ENCODE data around the gene VIPR2.
"Not testable (repeated sequence)": the region's sequence is repeated elsewhere in the genome, so short reads cannot be mapped to it uniquely, and the experiment has no call there.

The VIPR2 gene

GRCh38 chr7:159144758-159145489 is at the start of gene VIPR2:
TSS of gene VIPR2 (minus strand) at chr7:159144867. CDS start at chr7:159144771, 96 bp downstream.
- no peaks in the 10 kb centered on the region for H3K36me3 Mint-ChIP-seq
- H3K27me3 Mint-ChIP-seq, result peaks cover 9% of the 10 kb centered on the region
- H3K27ac Mint-ChIP-seq, result no peak within 1 kb of the TSS
- H3K4me1 Mint-ChIP-seq, result no peaks in the 10 kb centered on the region
- no peaks in the 10 kb centered on the region for H3K9me3 Mint-ChIP-seq
- H3K4me3 Mint-ChIP-seq, result peak within 1 kb of the TSS; percentile 56

- Mint-ChIP-seq H3K4me3 (no peak overlapping the region), H3K4me1 (peaks cover 47% of the 10 kb centered on the region), H3K27ac (no peak overlapping the region), H3K27me3 (peaks cover 2% of the 10 kb centered on the region), H3K36me3 (no peaks in the 10 kb centered on the region), H3K9me3 (no peaks in the 10 kb centered on the region)
Measured at GRCh38 chr7:159193543-159194090, 49.0 kb upstream of the VIPR2 start.

- H3K27me3 Mint-ChIP-seq, result peaks cover 2% of the 10 kb centered on the region
- no peak overlapping the region for H3K4me3 Mint-ChIP-seq
- peaks cover 40% of the 10 kb centered on the region for H3K4me1 Mint-ChIP-seq
- H3K9me3 Mint-ChIP-seq, result no peaks in the 10 kb centered on the region
- no peaks in the 10 kb centered on the region for H3K36me3 Mint-ChIP-seq
- H3K27ac Mint-ChIP-seq, result no peak overlapping the region
Measured at GRCh38 chr7:159192725-159193453, 48.2 kb upstream of the VIPR2 start.

GRCh38 chr7:159192013-159192412 is 47.3 kb upstream of the VIPR2 start:
- no peak overlapping the region for H3K4me3 Mint-ChIP-seq
- H3K9me3 Mint-ChIP-seq, result no peaks in the 10 kb centered on the region
- H3K4me1 Mint-ChIP-seq, result peaks cover 31% of the 10 kb centered on the region
- H3K27me3 Mint-ChIP-seq, result peaks cover 2% of the 10 kb centered on the region
- H3K27ac Mint-ChIP-seq, result no peak overlapping the region
- no peaks in the 10 kb centered on the region for H3K36me3 Mint-ChIP-seq

- no peaks in the 10 kb centered on the region for H3K36me3 Mint-ChIP-seq
- H3K27me3 Mint-ChIP-seq, result peaks cover 3% of the 10 kb centered on the region
- no peaks in the 10 kb centered on the region for H3K9me3 Mint-ChIP-seq
- H3K4me1 Mint-ChIP-seq, result peaks cover 25% of the 10 kb centered on the region
- no peak overlapping the region for H3K4me3 Mint-ChIP-seq
- no peak overlapping the region for H3K27ac Mint-ChIP-seq
Measured at GRCh38 chr7:159191236-159191635, 46.6 kb upstream of the VIPR2 start.

GRCh38 chr7:159188011-159188410 is 43.3 kb upstream of the VIPR2 start:
- H3K4me3 Mint-ChIP-seq, result no peak overlapping the region
- no peaks in the 10 kb centered on the region for H3K36me3 Mint-ChIP-seq
- H3K27me3 Mint-ChIP-seq, result peaks cover 20% of the 10 kb centered on the region
- peaks cover 4% of the 10 kb centered on the region for H3K9me3 Mint-ChIP-seq
- no peak overlapping the region for H3K27ac Mint-ChIP-seq
- peaks cover 3% of the 10 kb centered on the region for H3K4me1 Mint-ChIP-seq

- H3K4me1 Mint-ChIP-seq, result peaks cover 19% of the 10 kb centered on the region
- no peaks in the 10 kb centered on the region for H3K36me3 Mint-ChIP-seq
- H3K4me3 Mint-ChIP-seq, result no peak overlapping the region
- peaks cover 6% of the 10 kb centered on the region for H3K27me3 Mint-ChIP-seq
- H3K27ac Mint-ChIP-seq, result peak overlapping the region; percentile 89
- peaks cover 9% of the 10 kb centered on the region for H3K9me3 Mint-ChIP-seq
Measured at GRCh38 chr7:159179241-159179640, 34.6 kb upstream of the VIPR2 start.

- Mint-ChIP-seq H3K9me3 (peaks cover 13% of the 10 kb centered on the region), H3K27me3 (no peaks in the 10 kb centered on the region)
Measured at GRCh38 chr7:159177284-159177953, 32.8 kb upstream of the VIPR2 start.

GRCh38 chr7:159175792-159176191 is 31.1 kb upstream of the VIPR2 start:
- Mint-ChIP-seq H3K4me3 (peak overlapping the region; percentile 33), H3K27me3 (no peaks in the 10 kb centered on the region), H3K36me3 (no peaks in the 10 kb centered on the region), H3K9me3 (peaks cover 13% of the 10 kb centered on the region), H3K4me1 (peaks cover 28% of the 10 kb centered on the region), H3K27ac (peak overlapping the region; percentile 95)

More at GRCh38 chr7:159177284-159177953, 32.8 kb upstream of the VIPR2 start:
- H3K4me1 Mint-ChIP-seq, result peaks cover 28% of the 10 kb centered on the region
- no peaks in the 10 kb centered on the region for H3K36me3 Mint-ChIP-seq
- no peak overlapping the region for H3K27ac Mint-ChIP-seq
- no peak overlapping the region for H3K4me3 Mint-ChIP-seq

- not testable (repeated sequence) for H3K27me3 Mint-ChIP-seq, H3K36me3 Mint-ChIP-seq, H3K27ac Mint-ChIP-seq, H3K4me3 Mint-ChIP-seq
- H3K4me1 Mint-ChIP-seq, result peaks cover 28% of the 10 kb centered on the region
- H3K9me3 Mint-ChIP-seq, result peaks cover 13% of the 10 kb centered on the region
Measured at GRCh38 chr7:159175100-159175499, 30.4 kb upstream of the VIPR2 start.

GRCh38 chr7:159172400-159172799 is 27.7 kb upstream of the VIPR2 start:
- Mint-ChIP-seq H3K27me3 (no peaks in the 10 kb centered on the region), H3K27ac (no peak overlapping the region), H3K36me3 (no peaks in the 10 kb centered on the region), H3K9me3 (peaks cover 13% of the 10 kb centered on the region), H3K4me3 (no peak overlapping the region), H3K4me1 (peaks cover 24% of the 10 kb centered on the region)

GRCh38 chr7:159169391-159169790 is 24.7 kb upstream of the VIPR2 start:
- Mint-ChIP-seq H3K4me3 (no peak overlapping the region), H3K27me3 (no peaks in the 10 kb centered on the region), H3K27ac (no peak overlapping the region), H3K9me3 (peaks cover 12% of the 10 kb centered on the region), H3K4me1 (peaks cover 10% of the 10 kb centered on the region), H3K36me3 (no peaks in the 10 kb centered on the region)

GRCh38 chr7:159167139-159167538 is 22.5 kb upstream of the VIPR2 start:
- Mint-ChIP-seq H3K4me3 (no peak overlapping the region), H3K27me3 (no peaks in the 10 kb centered on the region), H3K4me1 (no peaks in the 10 kb centered on the region), H3K27ac (no peak overlapping the region), H3K36me3 (no peaks in the 10 kb centered on the region), H3K9me3 (no peaks in the 10 kb centered on the region)

GRCh38 chr7:159166530-159166929 is 21.9 kb upstream of the VIPR2 start:
- H3K4me3 Mint-ChIP-seq, result no peak overlapping the region
- H3K27me3 Mint-ChIP-seq, result no peaks in the 10 kb centered on the region

GRCh38 chr7:159165352-159165751 is 20.7 kb upstream of the VIPR2 start:
- no peak overlapping the region for H3K4me3 Mint-ChIP-seq
- H3K27ac Mint-ChIP-seq, result no peak overlapping the region
- H3K4me1 Mint-ChIP-seq, result no peaks in the 10 kb centered on the region
- no peaks in the 10 kb centered on the region for H3K27me3 Mint-ChIP-seq
- H3K36me3 Mint-ChIP-seq, result no peaks in the 10 kb centered on the region
- no peaks in the 10 kb centered on the region for H3K9me3 Mint-ChIP-seq

More at GRCh38 chr7:159166530-159166929, 21.9 kb upstream of the VIPR2 start:
- Mint-ChIP-seq H3K36me3 (no peaks in the 10 kb centered on the region), H3K27ac (no peak overlapping the region), H3K4me1 (no peaks in the 10 kb centered on the region), H3K9me3 (no peaks in the 10 kb centered on the region)
